DMS114 treated with DMSO at 0.1 percent for 48 hours (cell line): Measurements from ENCODE around the gene AQP9.
"Not testable (repeated sequence)": the region's sequence is repeated elsewhere in the genome, so short reads cannot be mapped to it uniquely, and the experiment has no call there.

Experiments used
- DNase-seq: peaks from one replicate; lab custom pipeline; 2025; ENCODE audit not compliant: unreplicated experiment; lab: John Stamatoyannopoulos, UW

Gene AQP9

GRCh38 chr15:58179206-58179605, 41.0 kb downstream of the AQP9 start:
- no peak for DNase-seq

GRCh38 chr15:58179741-58180381, 41.7 kb downstream of the AQP9 start:
- no peak for DNase-seq

GRCh38 chr15:58182460-58183163, 44.4 kb downstream of the AQP9 start:
- DNase-seq = peak; percentile 39

- no peak for DNase-seq
Measured at GRCh38 chr15:58185439-58185838, 47.3 kb downstream of the AQP9 start.

- DNase-seq = no peak
Measured at GRCh38 chr15:58189148-58189811, 51.1 kb downstream of the AQP9 start.

GRCh38 chr15:58190419-58190818, 52.2 kb downstream of the AQP9 start:
- DNase-seq = no peak

- DNase-seq = not testable (repeated sequence)
Measured at GRCh38 chr15:58193636-58194035, 55.5 kb downstream of the AQP9 start.

GRCh38 chr15:58200739-58201138, 62.6 kb downstream of the AQP9 start:
- no peak for DNase-seq

- DNase-seq = no peak
Measured at GRCh38 chr15:58201516-58201915, 63.3 kb downstream of the AQP9 start.

- DNase-seq = no peak
Measured at GRCh38 chr15:58203537-58203936, 65.4 kb downstream of the AQP9 start.

- no peak for DNase-seq
Measured at GRCh38 chr15:58206151-58206550, 68.0 kb downstream of the AQP9 start.

GRCh38 chr15:58208217-58208616, 70.0 kb downstream of the AQP9 start:
- not testable (repeated sequence) for DNase-seq

GRCh38 chr15:58209007-58209481, 70.9 kb downstream of the AQP9 start:
- not testable (repeated sequence) for DNase-seq

GRCh38 chr15:58210031-58210430, 71.8 kb downstream of the AQP9 start:
- DNase-seq = not testable (repeated sequence)

GRCh38 chr15:58212909-58213526, 74.8 kb downstream of the AQP9 start:
- DNase-seq = peak; percentile 48

- no peak for DNase-seq
Measured at GRCh38 chr15:58213587-58214338, 75.6 kb downstream of the AQP9 start.

GRCh38 chr15:58214591-58215340, 76.6 kb downstream of the AQP9 start:
- DNase-seq = no peak

GRCh38 chr15:58217460-58217859, 79.3 kb downstream of the AQP9 start:
- no peak for DNase-seq

GRCh38 chr15:58221591-58222241, 83.5 kb downstream of the AQP9 start:
- DNase-seq = peak; percentile 24

GRCh38 chr15:58222679-58223078, 84.5 kb downstream of the AQP9 start:
- no peak for DNase-seq
